Hepatic stellate cell (primary cell): ENCODE results near the gene AP3S1.

Experiments used
- DNase-seq: peaks from one replicate; pipeline ENCODE4 v3.0.0; 2011; ENCODE audit warnings: low spot score

Gene AP3S1

GRCh38 chr5:115940080-115940810 lies 98.5 kb downstream of the AP3S1 start:
- DNase-seq: no peak

DNA sequence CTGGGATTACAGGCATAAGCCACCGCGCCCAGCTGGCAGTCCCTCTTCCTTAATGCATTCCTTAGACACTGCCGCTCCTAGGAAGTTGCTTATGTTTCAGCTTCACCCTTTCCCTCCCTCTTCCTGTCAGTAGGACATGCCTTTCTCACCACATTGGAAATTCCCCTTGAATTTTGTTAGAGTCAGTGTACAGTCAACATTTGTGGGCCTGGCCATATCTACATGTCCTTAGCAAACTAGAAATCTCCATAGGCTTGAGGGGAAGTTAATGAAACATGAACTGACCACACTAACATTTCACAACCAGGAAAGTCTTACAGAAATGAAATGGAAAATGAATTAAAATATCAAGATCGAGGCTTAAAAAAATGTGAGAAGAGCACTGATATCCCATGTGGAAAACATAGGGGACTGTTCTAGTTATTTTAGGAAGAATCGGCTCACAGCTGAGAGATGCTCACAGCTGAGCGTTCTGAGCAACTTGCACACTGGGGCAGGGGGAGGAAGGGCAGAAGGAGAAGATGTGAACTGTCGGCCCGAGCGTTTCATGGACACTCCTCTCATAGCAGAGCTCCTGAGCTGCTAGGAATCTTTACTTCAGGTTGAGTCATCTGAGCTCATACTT lies 99.4 kb downstream of the AP3S1 start:
- DNase-seq: peak; percentile 78

DNA sequence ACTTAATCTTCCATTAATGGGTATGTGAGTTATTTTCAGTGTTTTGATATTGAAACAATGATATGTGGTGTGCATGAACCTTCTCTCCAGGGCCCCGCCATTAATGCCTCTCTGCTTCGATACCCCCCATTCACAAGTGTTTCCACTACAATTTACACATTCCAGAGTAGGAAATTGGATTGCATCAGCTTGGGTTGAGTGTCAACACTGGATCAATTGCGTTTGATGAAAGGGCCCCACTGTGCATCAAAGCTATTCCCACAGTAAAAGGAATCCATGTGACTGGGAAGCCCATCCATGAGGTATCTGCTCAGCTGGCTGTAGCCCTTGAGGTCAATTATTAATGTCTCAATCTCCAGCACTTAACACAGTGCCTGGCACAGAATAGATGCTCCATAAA lies 102.8 kb downstream of the AP3S1 start:
- DNase-seq: no peak

GRCh38 chr5:115946655-115947054 lies 104.9 kb downstream of the AP3S1 start:
- no peak for DNase-seq

DNA sequence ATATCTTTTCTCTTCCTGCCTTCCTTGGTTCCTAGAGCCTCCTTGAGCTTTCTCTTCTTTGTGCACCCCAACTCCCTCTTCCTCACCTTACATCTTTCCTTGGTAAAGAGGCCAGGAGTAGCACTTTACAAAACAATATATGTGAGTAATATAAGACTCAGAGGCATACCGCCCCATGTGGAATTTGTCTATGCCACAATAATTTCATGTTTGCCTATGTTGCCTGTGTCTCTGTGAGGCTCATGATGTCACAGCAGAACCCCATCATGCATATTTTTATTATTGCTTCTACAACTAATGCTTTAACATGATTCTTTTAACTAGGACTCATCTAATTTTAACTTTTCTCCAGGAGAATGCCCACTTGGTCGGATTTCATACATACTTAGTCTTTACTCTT lies 105.5 kb downstream of the AP3S1 start:
- no peak for DNase-seq

DNA sequence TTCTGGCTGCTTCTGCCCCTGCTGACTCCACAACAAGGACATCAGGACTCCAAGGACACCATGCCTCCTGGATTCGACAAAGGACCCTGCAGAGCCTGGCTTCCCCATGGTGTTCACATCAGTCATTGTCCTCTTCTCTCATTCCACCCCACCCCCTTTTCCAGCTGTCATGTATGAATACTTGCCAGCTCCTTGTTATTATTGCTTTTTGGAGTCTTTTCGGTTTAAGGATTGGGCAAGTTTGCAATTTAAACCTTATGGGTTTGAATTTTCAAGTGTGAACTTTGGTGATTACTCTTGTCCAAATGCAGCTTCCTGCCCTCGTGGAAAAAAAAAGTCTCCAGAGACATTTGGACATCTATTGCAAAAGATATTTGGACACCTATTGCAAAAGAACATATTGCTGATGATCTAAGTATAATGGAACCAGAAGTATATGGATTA lies 106.4 kb downstream of the AP3S1 start:
- no peak for DNase-seq

- no peak for DNase-seq
Observed at GRCh38 chr5:115949096-115949495, 107.4 kb downstream of the AP3S1 start.

DNA sequence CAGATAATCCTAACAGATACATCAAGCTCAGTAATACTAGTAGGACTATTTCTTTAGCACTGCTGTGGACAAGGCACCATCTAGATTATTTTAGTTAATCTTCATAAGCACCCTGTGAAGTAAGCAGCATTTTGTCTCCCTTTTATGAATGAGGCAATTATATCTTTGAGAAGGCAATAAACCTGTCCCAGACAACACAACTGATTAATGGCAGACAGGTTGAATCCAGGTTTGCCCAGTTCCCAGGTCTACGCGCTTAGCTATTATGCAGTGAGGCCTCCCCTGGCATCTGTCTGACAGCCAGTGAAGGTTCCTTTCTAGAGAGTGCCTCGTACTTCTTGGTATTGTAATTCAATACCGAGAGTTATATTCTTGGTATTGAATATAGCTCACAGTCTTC lies 110.9 kb downstream of the AP3S1 start:
- DNase-seq: no peak

- no peak for DNase-seq
Observed at GRCh38 chr5:115954144-115954543, 112.4 kb downstream of the AP3S1 start.

- no peak for DNase-seq
Observed at GRCh38 chr5:115956957-115957356, 115.2 kb downstream of the AP3S1 start.

GRCh38 chr5:115961381-115962238 lies 119.9 kb downstream of the AP3S1 start:
- peak; percentile 43 for DNase-seq

- DNase-seq: no peak
Observed at GRCh38 chr5:115962239-115962564, 120.5 kb downstream of the AP3S1 start, which contains the start of gene LVRN. TSS of gene LVRN (plus strand) at chr5:115962475. CDS start at chr5:115962618, 143 bp downstream.

DNA sequence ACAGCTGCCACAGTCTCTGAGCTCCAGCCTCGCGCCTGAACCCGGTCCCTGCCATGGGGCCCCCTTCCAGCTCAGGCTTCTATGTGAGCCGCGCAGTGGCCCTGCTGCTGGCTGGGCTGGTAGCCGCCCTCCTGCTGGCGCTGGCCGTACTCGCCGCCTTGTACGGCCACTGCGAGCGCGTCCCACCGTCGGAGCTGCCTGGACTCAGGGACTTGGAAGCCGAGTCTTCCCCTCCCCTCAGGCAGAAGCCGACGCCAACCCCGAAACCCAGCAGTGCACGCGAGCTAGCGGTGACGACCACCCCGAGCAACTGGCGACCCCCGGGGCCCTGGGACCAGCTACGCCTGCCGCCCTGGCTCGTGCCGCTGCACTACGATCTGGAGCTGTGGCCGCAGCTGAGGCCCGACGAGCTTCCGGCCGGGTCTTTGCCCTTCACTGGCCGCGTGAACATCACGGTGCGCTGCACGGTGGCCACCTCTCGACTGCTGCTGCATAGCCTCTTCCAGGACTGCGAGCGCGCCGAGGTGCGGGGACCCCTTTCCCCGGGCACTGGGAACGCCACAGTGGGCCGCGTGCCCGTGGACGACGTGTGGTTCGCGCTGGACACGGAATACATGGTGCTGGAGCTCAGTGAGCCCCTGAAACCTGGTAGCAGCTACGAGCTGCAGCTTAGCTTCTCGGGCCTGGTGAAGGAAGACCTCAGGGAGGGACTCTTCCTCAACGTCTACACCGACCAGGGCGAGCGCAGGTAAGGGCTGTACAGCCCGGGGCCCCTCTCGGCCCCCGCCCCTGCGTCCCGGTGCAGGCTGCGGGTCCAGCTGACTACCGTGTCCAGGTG lies 121.0 kb downstream of the AP3S1 start:
- DNase-seq: peak; percentile 32

- DNase-seq: no peak
Observed at GRCh38 chr5:115963566-115963965, 121.8 kb downstream of the AP3S1 start.
